ENCODE measurements around the gene PODXL. TPM values are rescaled to one million over a fixed set of nuclear protein-coding genes. Genes with fewer than 3 reads are reported as not detected.
"Not testable (repeated sequence)": the region's sequence is repeated elsewhere in the genome, so short reads cannot be mapped to it uniquely, and the experiment has no call there.

Gene PODXL
- total RNA-seq, 1 donor from 2014 or later, result 349 TPM

GRCh38 chr7:131513245-131514061 lies 43.0 kb downstream of the PODXL start:
- DNase-seq (ENCODE audit: extremely low read depth, low read depth, low spot score), result no peak

- no peak for DNase-seq (ENCODE audit: extremely low read depth, low read depth, low spot score)
These were observed 44.5 kb downstream of the PODXL start for GRCh38 chr7:131511774-131512535.

GRCh38 chr7:131511071-131511470 lies 45.4 kb downstream of the PODXL start:
- DNase-seq (ENCODE audit: extremely low read depth, low read depth, low spot score), result no peak

DNA sequence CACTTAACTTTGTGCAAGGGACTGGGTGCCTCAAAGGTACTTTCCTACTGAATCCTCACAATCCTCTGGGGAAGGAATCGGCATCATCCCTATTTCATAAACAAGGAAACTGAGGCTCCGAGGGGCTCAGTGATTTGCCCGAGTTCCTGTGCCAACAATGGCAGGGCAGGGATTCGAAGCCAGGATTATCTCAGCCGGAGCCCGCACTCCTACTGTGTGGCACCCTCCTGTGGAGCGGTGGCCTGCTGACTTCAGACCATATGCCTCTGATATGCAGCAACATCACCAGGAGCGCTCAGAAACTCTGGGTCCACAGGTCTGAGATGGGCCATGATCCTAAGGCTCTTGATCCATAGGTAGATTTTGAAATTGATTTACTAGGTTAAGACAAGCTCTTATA lies 46.6 kb downstream of the PODXL start:
- DNase-seq (ENCODE audit: extremely low read depth, low read depth, low spot score), result no peak

DNA sequence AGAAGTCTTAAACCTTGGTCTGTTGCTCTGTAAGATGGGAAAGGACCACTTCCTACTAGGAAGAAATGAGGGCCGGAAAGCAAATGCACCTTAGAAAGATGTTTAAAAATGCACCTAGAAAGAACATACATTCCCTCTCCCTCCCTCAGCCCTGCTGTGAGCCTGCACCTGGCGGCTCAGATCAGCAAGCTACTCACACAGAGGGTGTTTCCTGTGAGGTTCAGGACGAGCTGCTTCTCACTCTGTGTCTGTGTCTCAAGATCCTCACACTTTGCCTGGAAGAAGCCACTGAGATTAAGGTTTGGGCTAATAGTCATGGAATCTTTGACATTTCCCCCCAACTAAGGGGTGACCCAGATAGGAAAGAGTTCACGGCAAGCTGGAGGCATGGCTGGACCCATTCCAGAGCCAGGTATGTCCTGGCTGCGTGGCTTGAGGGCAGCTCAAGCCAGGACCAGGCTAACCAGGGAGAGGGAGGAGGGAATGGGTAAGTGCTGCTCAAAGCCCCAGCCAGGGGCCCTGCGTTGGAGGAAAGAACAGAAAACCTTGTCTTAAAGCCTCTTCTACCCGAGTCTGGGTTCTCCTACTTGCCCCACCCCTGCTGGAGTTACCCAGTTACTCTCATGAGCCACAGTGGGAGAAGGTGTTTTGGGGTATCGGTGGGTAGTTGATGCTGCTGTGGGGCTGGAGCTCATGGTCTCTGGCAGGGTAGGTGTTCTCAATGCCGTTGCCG lies 47.5 kb downstream of the PODXL start:
- DNase-seq (ENCODE audit: extremely low read depth, low read depth, low spot score), result no peak

DNA sequence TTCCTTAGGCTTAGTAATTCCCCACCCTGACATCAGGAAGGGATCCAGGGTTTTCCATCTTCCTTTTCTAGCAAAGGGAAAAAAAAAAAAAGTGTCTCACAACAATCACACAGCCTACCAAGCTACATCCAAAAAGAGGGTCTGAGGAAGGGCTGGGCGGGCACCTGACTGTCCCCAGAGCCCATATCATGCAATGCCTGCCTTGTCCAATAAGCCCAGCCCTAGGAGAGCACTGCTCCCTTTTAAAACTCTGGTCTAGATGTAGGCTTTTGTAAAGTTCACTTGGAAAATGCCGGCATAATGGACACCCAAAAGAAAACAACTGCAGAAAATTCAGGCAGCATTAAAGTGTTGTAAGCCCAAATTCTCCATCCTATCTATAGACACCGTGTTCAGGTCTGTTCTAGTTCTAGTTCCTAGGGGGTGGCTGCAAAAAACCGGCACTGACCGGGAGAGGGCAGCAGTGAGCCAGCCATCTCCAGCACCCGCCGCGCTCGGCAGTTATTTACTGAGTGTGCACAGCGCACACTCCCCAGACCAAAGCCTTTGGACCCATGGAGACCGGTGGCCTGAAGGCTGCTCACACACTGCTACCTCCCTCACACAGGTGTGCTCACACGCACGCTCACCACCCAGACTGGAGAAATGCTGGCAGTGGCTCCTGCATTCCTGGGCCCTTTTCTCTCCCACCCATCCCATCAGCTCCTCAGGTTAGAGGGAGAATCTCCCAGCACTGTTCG lies 48.7 kb downstream of the PODXL start:
- no peak for DNase-seq (ENCODE audit: extremely low read depth, low read depth, low spot score)

GRCh38 chr7:131506597-131506996 lies 49.8 kb downstream of the PODXL start:
- DNase-seq (ENCODE audit: extremely low read depth, low read depth, low spot score), result no peak

DNA sequence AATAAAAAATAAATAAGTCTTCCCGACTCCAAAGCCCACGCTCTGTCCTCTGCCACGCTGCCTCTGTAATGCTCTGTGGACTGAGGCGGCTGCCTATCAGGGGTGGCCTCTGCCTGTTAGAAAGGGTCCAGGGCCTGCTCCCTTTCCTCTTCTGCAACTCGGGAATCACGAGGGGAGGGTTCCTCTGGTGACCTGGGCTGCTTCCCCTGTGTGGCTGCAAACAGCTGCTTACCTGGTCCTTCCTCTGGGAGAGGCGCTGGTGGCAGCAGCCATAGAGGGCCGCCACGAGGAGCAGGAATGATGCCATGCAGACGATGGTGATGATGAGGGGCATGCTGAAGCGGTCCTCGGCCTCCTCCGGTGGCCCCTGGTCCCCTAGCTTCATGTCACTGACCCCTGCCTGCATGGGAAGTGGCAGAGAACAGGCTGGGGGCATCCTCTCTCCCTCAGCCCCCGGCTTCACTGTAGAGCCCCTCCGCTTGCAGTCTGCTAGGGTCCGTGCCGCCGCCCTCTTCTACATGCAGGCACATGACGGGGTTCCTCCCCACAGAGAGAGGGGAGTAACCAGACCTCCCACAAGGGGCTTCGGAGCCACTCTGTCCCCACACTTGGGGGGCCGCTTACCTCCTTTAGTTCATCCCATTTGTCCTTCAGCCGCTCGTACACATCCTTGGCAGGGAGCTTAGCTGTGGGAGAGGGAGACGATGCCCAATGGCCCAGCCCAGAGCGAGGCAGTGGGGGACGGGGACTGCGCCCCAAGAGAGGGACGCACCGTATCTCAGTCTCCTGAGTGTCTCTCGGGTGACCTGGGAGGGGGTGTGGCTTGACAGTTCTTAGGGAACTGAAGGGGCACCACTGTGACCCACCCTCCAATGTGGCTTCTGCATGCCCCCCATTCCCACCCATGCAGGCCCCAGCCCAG lies 50.5 kb downstream of the PODXL start:
- no peak for DNase-seq (ENCODE audit: extremely low read depth, low read depth, low spot score)

DNA sequence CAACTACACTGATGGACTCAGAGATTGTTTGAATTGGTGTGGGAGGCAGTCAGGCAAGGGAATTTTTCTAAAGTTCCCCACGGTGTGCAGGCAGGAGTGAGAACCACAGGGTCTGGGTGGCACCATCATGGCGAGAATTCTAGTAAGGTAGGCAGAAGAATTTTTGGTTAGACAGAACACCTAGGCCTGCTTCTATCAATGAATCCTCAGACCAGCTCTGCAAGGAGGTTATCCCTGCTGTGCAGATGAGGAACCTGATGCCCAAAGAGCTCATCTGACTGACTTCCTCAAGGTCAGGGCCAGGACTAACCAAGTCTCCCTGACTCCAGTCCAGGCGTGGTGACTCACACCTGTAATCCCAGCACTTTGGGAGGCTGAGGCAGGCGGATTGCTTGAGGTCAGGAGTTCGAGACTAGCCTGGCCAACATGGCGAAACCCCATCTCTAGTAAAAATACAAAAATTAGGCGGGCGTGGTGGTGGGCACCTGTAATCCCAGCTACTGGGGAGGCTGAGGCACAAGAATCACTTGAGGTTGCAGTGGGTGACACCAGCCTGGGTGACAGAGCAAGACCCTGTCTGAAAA lies 51.3 kb downstream of the PODXL start:
- not testable (repeated sequence) for DNase-seq (ENCODE audit: extremely low read depth, low read depth, low spot score)

GRCh38 chr7:131504157-131504899 lies 52.1 kb downstream of the PODXL start:
- no peak for DNase-seq (ENCODE audit: extremely low read depth, low read depth, low spot score)

GRCh38 chr7:131503639-131504038 lies 52.8 kb downstream of the PODXL start:
- DNase-seq (ENCODE audit: extremely low read depth, low read depth, low spot score), result no peak

GRCh38 chr7:131502810-131503508 lies 53.5 kb downstream of the PODXL start:
- no peak for DNase-seq (ENCODE audit: extremely low read depth, low read depth, low spot score)

- DNase-seq (ENCODE audit: extremely low read depth, low read depth, low spot score), result no peak
These were observed 54.3 kb downstream of the PODXL start for GRCh38 chr7:131501930-131502685.

- no peak for DNase-seq (ENCODE audit: extremely low read depth, low read depth, low spot score)
These were observed 55.0 kb downstream of the PODXL start for GRCh38 chr7:131501422-131501821.

- DNase-seq (ENCODE audit: extremely low read depth, low read depth, low spot score), result no peak
These were observed 56.1 kb downstream of the PODXL start for GRCh38 chr7:131500357-131500756.

GRCh38 chr7:131499801-131500200 lies 56.6 kb downstream of the PODXL start:
- DNase-seq (ENCODE audit: extremely low read depth, low read depth, low spot score), result no peak

DNA sequence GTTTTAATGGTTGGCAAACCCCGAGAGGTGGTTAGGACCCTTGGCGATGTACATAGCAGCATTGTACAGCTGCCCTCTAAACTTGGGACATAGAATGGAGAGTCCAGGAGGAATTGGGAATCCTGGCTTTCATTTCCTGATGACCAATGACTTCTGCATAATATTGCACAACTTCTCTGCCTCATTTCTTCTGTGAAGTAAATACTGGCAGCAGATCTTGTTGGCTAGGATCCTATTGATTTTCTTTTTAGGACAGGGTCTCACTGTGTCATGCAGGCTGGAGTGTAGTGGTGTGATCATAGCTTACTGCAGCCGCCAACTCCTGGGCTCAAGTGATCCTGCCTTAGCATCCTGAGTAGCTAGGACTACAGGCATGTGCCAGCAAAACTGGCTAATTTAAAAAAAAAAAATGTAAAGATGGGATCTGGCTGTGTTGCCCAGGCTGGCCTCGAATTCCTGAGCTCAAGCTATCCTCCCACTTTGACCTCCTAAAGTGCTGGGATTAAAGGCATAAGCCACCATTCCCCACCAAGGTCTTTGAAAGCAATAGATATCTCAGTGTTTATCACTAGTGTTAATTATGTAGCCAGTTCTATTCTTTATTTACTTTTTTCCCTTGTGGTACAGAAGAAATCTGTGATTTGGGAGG lies 58.1 kb downstream of the PODXL start:
- no peak for DNase-seq (ENCODE audit: extremely low read depth, low read depth, low spot score)

All from glomerular endothelial cell (primary cell).